GM12892 (cell line): Measurements from ENCODE around the gene PXDC1.

Experiments
- POLR2A ChIP-seq: IDR thresholded peaks from 2 replicates; pipeline ENCODE4 v1.6.1; 2011; ENCODE audit warnings: low read depth, low read length, control low read depth
- POLR2AphosphoS5 ChIP-seq: IDR thresholded peaks from 2 replicates; pipeline ENCODE4 v1.6.1; 2011; ENCODE audit warnings: low read depth, low read length, control low read depth
- TAF1 ChIP-seq: IDR thresholded peaks from 2 replicates; pipeline ENCODE4 v1.6.1; 2011; ENCODE audit warnings: low read depth, mild to moderate bottlenecking, control low read depth, low read length, borderline replicate concordance

DNA sequence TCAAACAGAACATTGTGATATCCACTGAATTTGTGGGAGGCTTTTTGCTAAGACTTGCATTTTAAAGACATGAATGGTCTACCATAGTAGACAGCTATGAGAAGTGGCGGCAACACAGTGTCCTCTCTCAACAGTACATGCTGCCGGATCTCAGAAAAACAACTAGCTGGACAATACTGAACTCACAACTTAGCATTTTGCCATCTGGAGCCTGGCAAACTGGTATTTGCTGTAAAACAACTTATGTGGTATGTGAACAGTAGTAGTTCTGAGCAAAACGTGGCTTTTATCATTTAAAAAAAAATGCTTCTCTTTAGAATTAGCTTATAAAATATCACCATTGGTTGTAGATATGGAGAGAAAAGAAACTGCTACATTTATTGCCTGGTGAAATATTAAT is 3.3 kb upstream of the PXDC1 start:
- TF ChIP-seq POLR2A (no peak), TAF1 (no peak), POLR2AphosphoS5 (no peak)
